NCI-H460 (cell line): ENCODE measurements around the gene KRTAP10-5. TPM values are rescaled to one million over a fixed set of nuclear protein-coding genes. Genes with fewer than 3 reads are reported as not detected.
"Not testable (repeated sequence)": the region's sequence is repeated elsewhere in the genome, so short reads cannot be mapped to it uniquely, and the experiment has no call there.

Source experiments
- DNase-seq: peaks from one replicate; pipeline ENCODE4 v3.0.0-alpha.2; 2016; ENCODE audit warnings: low read depth; ENCODE audit errors: extremely low read depth
- total RNA-seq: library from RNA; depleted of rRNA; stranded (reverse); fragments of >200 nt; shearing (Covaris generic); gene quantifications from 2 replicates; pipeline ENCODE4 v1.2.3, GENCODE V29; 2014

Gene KRTAP10-5
- total RNA-seq, 1 experiment from 2014 or later, result not detected

- DNase-seq, result no peak
Measured at GRCh38 chr21:44592446-44593311, 12.3 kb upstream of the KRTAP10-5 start, which contains the start of gene KRTAP10-6. TSS of gene KRTAP10-6 (minus strand) at chr21:44592505. CDS start at chr21:44592484, 21 bp downstream.

GRCh38 chr21:44591801-44592130, 11.4 kb upstream of the KRTAP10-5 start:
- not testable (repeated sequence) for DNase-seq

GRCh38 chr21:44590897-44591800, 10.7 kb upstream of the KRTAP10-5 start:
- not testable (repeated sequence) for DNase-seq

- DNase-seq, result no peak
Measured at GRCh38 chr21:44590311-44590721, 9.9 kb upstream of the KRTAP10-5 start.

GRCh38 chr21:44589586-44590305, 9.3 kb upstream of the KRTAP10-5 start:
- no peak for DNase-seq

GRCh38 chr21:44589094-44589493, 8.7 kb upstream of the KRTAP10-5 start:
- DNase-seq, result no peak

GRCh38 chr21:44585892-44586291, 5.5 kb upstream of the KRTAP10-5 start:
- no peak for DNase-seq

GRCh38 chr21:44583800-44584147, 3.4 kb upstream of the KRTAP10-5 start:
- no peak for DNase-seq

GRCh38 chr21:44583089-44583799, 2.8 kb upstream of the KRTAP10-5 start:
- DNase-seq, result no peak

- no peak for DNase-seq
Measured at GRCh38 chr21:44582055-44582454, 1.7 kb upstream of the KRTAP10-5 start.

- DNase-seq, result no peak
Measured at GRCh38 chr21:44581158-44581557, 754 bp upstream of the KRTAP10-5 start.

- no peak for DNase-seq
Measured at GRCh38 chr21:44579833-44580144, 615 bp downstream of the KRTAP10-5 start.

- DNase-seq, result no peak
Measured at GRCh38 chr21:44579056-44579832, 1.2 kb downstream of the KRTAP10-5 start.

- no peak for DNase-seq
Measured at GRCh38 chr21:44578371-44579055, 1.9 kb downstream of the KRTAP10-5 start.

- DNase-seq, result no peak
Measured at GRCh38 chr21:44576025-44576420, 4.4 kb downstream of the KRTAP10-5 start.

GRCh38 chr21:44575307-44576024, 4.9 kb downstream of the KRTAP10-5 start:
- DNase-seq, result no peak

- no peak for DNase-seq
Measured at GRCh38 chr21:44574457-44575306, 5.7 kb downstream of the KRTAP10-5 start.
